ENCODE measurements around the gene CDHR5. TPM values are rescaled to one million over a fixed set of nuclear protein-coding genes. Genes with fewer than 3 reads are reported as not detected.

Gene CDHR5
- polyA plus RNA-seq, 3 donors = 31.0 to 42.2 (median 41.3) TPM

DNA sequence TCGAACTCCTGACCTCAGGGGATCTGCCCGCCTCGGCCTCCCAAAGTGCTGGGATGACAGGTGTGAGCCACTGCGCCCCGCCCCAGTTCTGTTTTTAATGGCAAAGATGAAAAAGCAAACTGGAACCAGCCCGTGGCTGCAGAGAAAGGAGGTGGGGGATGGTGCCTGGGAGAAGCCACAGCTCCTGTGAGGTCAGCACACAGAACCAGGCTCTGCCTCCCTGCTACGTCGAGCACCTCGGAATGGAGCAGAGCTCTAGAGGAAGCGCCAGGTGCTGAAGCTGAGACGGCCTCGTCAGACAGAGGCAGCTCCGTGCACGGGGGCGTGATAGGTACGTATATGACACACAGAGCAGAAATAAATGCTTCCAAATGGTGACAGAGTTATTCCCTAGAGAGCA lies 20.8 kb upstream of the CDHR5 start:
- DNase-seq (ENCODE audit: low read depth in 3 of 3, low spot score in 2 of 3) = no peak

- no peak for DNase-seq (ENCODE audit: low read depth in 3 of 3, low spot score in 2 of 3)
Measured at GRCh38 chr11:643849-644738, 19.3 kb upstream of the CDHR5 start.

DNA sequence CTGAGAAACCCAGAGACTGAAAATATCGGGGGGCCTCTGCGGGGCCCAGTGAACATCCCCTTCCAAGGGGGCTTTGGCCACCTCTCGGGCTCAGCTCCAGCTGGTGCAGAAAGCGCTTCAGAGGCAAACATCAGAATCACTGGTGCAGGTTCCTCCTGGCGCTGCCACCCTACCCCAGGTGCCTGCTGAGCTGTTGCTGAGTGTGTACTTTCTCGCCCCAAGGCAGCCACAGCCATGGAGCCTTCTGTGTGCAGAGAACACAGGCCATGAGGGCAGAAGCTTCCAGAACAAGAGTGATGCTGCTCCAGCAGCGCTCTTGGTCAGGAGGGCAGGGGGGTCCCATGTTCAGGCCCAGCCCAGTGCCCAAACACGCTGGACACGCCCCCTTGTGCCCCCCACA lies 18.6 kb upstream of the CDHR5 start:
- DNase-seq (ENCODE audit: low read depth in 3 of 3, low spot score in 2 of 3) = no peak

GRCh38 chr11:641806-642370 lies 17.1 kb upstream of the CDHR5 start:
- DNase-seq (ENCODE audit: low read depth in 3 of 3, low spot score in 2 of 3) = no peak

- no peak for DNase-seq (ENCODE audit: low read depth in 3 of 3, low spot score in 2 of 3)
Measured at GRCh38 chr11:640021-640706, 15.4 kb upstream of the CDHR5 start.

DNA sequence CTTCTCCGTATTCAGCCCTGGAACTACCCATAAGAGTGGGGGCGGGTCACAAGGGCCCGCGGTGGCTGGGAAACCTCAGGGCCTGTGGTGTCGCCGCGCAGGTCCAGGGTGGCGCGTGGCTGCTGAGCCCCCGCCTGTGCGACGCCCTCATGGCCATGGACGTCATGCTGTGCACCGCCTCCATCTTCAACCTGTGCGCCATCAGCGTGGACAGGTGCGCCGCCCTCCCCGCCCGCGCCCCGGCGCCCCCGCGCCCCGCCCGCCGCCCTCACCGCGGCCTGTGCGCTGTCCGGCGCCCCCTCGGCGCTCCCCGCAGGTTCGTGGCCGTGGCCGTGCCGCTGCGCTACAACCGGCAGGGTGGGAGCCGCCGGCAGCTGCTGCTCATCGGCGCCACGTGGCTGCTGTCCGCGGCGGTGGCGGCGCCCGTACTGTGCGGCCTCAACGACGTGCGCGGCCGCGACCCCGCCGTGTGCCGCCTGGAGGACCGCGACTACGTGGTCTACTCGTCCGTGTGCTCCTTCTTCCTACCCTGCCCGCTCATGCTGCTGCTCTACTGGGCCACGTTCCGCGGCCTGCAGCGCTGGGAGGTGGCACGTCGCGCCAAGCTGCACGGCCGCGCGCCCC lies 14.7 kb upstream of the CDHR5 start:
- no peak for DNase-seq (ENCODE audit: low read depth in 3 of 3, low spot score in 2 of 3)

DNA sequence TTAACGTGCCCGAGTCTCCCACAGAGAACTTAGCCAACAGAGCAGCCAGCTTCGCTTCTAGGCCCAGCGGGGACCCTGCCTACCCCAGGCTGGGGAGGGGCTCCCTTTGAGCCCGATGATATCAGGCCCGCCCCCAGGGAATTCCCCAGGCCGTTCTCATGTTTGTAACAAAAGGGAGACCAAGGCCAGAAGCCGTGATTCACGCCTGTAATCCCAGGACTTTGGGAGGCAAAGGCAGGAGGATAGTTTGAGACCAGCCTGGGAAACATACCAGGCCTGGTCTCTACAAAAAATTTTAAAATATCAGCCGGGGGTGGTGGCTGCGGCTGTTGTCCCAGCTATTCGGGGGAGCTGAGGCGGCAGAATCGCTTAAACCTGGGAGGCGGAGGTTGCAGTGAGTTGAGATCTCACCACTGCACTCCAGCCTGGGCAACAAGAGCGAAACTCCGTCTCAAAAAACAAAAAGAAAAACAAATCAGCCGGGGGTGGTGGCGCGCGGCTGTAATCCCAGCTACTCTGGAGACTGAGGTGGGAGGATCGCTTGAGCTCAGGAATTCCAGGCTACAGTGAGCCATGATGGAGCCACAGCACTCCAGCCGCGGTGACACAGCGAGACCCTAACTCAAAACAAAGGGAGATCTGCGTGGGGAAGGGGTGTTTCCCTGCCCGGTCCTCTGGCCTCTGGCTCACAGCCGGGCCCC lies 14.0 kb upstream of the CDHR5 start:
- DNase-seq (ENCODE audit: low read depth in 3 of 3, low spot score in 2 of 3) = no peak

DNA sequence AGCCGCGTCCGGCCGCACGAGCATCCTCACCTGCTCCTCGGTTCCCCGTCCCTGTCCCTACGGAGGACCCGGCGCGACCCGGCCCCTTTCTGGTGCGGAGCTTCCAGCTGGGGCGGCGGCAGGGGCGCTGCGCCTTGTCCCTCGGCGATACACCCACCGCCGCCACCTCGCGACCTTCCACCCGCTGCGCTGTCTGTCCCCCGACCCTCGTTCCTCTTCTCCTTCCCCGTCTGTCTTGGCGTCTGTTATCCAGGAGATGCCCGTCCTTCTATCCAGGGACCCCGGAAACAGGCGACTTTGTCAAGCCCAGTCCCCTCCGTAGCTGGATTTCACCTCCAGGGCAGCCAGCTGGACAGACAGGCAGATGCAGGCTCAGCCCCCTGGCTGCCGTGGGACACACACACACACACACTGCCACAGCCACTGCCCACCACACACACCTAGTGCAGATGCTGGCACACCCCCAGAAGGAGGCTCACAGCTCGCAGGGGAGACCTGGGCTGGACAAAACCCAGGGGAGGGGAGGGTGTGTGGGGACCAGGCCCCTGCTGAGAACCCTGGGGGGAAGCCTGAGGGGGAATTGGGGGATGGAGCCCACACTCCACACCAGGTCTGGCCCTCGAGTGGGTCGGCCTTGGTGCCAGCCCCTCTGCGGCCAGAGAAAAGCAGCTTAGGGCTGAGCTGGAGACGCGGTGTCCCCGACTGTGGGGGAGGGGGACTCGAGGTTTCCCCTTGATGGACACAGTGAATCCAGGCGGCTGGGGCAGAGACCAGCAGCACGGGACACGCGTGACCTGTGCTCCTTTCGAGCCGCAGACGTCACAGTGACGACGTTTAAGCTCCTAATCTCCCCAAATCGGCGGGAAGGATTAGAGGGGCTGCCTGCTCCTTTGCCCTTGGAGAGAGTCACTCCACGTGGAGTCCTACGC lies 13.1 kb upstream of the CDHR5 start:
- no peak for DNase-seq (ENCODE audit: low read depth in 3 of 3, low spot score in 2 of 3)

GRCh38 chr11:637333-637592 lies 12.5 kb upstream of the CDHR5 start:
- DNase-seq (ENCODE audit: low read depth in 3 of 3, low spot score in 2 of 3) = no peak

GRCh38 chr11:636511-637332 lies 12.0 kb upstream of the CDHR5 start, which contains the start of gene DRD4:
Gene DRD4 (plus strand): TSS chr11:637269. CDS start chr11:637305, 36 bp downstream.
- DNase-seq (ENCODE audit: low read depth in 3 of 3, low spot score in 2 of 3) = no peak

DNA sequence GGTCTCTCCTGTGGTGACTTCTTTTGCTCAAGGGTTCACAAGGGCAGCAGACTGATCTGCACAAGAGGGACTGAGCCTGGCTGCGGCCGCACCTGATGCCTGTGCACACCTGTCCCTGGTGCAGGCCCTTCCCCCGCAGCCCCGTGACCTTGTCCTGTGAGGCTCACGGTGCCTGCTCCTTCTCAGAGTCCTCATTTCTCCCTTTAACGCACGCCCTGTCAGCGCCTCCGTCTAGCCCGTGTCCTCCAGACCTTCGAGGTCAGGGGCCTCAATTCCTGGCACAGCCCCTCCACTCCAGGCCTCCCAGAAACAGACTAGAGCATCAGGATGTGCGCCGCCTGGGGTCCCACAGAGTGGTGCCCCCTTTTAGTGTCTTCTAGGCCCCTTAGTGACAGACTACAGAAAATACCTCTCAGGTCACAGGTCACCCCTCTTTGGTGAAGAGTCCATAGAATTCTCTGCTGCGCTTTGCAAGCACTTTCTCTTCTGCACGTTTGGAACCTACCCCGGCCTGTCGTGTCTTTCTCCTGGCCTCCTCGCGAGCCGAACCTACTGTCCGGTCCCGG lies 11.3 kb upstream of the CDHR5 start:
- no peak for DNase-seq (ENCODE audit: low read depth in 3 of 3, low spot score in 2 of 3)

- no peak for DNase-seq (ENCODE audit: low read depth in 3 of 3, low spot score in 2 of 3)
Measured at GRCh38 chr11:630871-631270, 6.1 kb upstream of the CDHR5 start.

DNA sequence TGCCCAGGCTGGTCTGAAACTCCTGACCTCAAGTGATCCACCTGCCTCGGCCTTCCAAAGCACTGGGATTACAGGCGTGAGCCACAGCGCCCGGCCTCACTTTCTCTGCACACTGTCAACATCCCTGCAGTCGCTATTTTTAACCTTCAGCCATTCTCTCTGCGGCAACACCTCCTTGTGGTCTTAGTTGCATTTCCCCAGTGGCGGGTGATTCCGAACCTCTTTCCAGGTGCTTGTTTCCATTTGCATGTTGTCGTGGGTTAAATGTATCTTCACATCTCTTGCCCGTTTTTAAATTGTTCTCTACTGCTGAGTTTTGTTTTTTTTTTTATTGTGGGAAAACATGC lies 4.5 kb upstream of the CDHR5 start:
- DNase-seq (ENCODE audit: low read depth in 3 of 3, low spot score in 2 of 3) = no peak

- no peak for DNase-seq (ENCODE audit: low read depth in 3 of 3, low spot score in 2 of 3)
Measured at GRCh38 chr11:628056-628455, 3.3 kb upstream of the CDHR5 start.

- no peak for DNase-seq (ENCODE audit: low read depth in 3 of 3, low spot score in 2 of 3)
Measured at GRCh38 chr11:627308-627576, 2.5 kb upstream of the CDHR5 start.

GRCh38 chr11:626475-627307 lies 1.9 kb upstream of the CDHR5 start, which contains the start of gene SCT:
Gene SCT (minus strand): TSS chr11:627181. CDS start chr11:627143, 38 bp downstream.
- no peak for DNase-seq (ENCODE audit: low read depth in 3 of 3, low spot score in 2 of 3)

DNA sequence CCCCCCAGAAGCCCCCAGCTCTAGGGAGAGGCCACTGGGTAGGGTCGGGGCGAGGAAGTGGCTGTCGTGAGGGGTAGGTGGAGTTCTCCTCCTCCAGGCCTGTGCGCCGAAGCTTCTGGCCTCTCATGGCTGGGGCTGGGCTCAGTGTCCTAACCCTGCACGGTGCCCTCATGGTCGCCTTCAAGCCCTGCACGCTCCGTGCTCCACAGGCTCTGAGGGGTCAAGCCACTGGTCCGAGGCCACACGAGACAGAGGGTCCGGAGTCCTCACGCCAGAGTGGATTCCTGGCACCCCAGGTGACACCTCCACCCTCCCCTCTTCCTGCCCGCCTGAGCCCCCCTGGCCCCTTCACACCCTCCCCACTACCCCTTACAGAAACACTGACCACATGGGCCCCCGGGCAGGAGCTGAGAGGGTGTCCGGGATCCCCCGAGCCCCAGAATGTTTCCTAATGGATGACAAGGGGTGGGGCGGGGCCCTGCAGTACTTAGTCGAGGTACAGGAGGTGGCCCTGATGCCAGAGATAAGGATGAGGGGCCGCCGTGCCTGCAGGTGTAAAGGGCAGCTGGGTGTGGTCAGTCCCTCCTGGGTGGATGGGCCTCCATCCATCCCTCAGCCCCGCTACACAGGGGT lies 997 bp upstream of the CDHR5 start:
- DNase-seq (ENCODE audit: low read depth in 3 of 3, low spot score in 2 of 3) = no peak

All from right renal cortex interstitium (tissue), 3 donors.